Skin epidermis (tissue), 12 donors: Measurements from ENCODE around the gene GPR27.
A peak's percentile ranks its signal among the peaks of the same experiment; 100 is the strongest.

Experiments used
- H3K27ac ChIP-seq, 21 experiments: fragments of 200-600 bp; sonication (generic) in 11 of 21; one replicate each; pipeline ENCODE4 v1.5.0; 2020; ENCODE audit warnings: mild to moderate bottlenecking in 3 of 21, inconsistent platforms in 2 of 21, moderate library complexity in 2 of 21
- H3K4me3 ChIP-seq, 7 experiments: fragments of 200-600 bp; sonication (generic) in 2 of 7; one replicate each; pipeline ENCODE4 v1.5.0; 2020; ENCODE audit warnings: inconsistent platforms in 2 of 7, mild to moderate bottlenecking in 2 of 7, moderate library complexity in 1 of 7

Gene GPR27

GRCh38 chr3:71753701-71754609 lies at the start of gene GPR27:
GPR27 (plus strand) TSS chr3:71753855; CDS start chr3:71754050, 195 bp downstream.
- H3K27ac ChIP-seq, result peak within 1 kb of the TSS in 2 of 21 experiments; percentile 42 to 70
- peak within 1 kb of the TSS; percentile 19 to 55 (median 34) for H3K4me3 ChIP-seq

- Histone ChIP-seq H3K27ac (peak overlapping the region in 1 of 21 experiments; percentile 82), H3K4me3 (no peak overlapping the region)
Observed at GRCh38 chr3:71704915-71705314, 48.7 kb upstream of the GPR27 start.

GRCh38 chr3:71705681-71706080 lies 48.0 kb upstream of the GPR27 start:
- no peak overlapping the region for H3K27ac ChIP-seq

GRCh38 chr3:71707595-71707994 lies 46.1 kb upstream of the GPR27 start:
- no peak overlapping the region for H3K4me3 ChIP-seq
- H3K27ac ChIP-seq, result no peak overlapping the region

More at GRCh38 chr3:71705681-71706080, 48.0 kb upstream of the GPR27 start:
- H3K4me3 ChIP-seq, result no peak overlapping the region

GRCh38 chr3:71708476-71709105 lies 45.1 kb upstream of the GPR27 start:
- no peak overlapping the region for H3K4me3 ChIP-seq
- no peak overlapping the region for H3K27ac ChIP-seq

GRCh38 chr3:71709908-71710511 lies 43.6 kb upstream of the GPR27 start:
- H3K27ac ChIP-seq, result no peak overlapping the region
- H3K4me3 ChIP-seq, result no peak overlapping the region

GRCh38 chr3:71710906-71711494 lies 42.7 kb upstream of the GPR27 start:
- H3K4me3 ChIP-seq, result no peak overlapping the region
- no peak overlapping the region for H3K27ac ChIP-seq

- Histone ChIP-seq H3K27ac (no peak overlapping the region), H3K4me3 (no peak overlapping the region)
Observed at GRCh38 chr3:71713041-71713440, 40.6 kb upstream of the GPR27 start.

GRCh38 chr3:71714595-71714994 lies 39.1 kb upstream of the GPR27 start:
- no peak overlapping the region for H3K27ac ChIP-seq
- H3K4me3 ChIP-seq, result no peak overlapping the region

- Histone ChIP-seq H3K4me3 (no peak overlapping the region), H3K27ac (peak overlapping the region in 3 of 21 experiments; percentile 20 to 64 (median 47))
Observed at GRCh38 chr3:71718072-71718471, 35.6 kb upstream of the GPR27 start.

GRCh38 chr3:71721002-71721401 lies 32.7 kb upstream of the GPR27 start:
- H3K4me3 ChIP-seq, result no peak overlapping the region
- H3K27ac ChIP-seq, result peak overlapping the region in 4 of 21 experiments; percentile 7 to 90 (median 52)

- H3K4me3 ChIP-seq, result no peak overlapping the region
- H3K27ac ChIP-seq, result peak overlapping the region in 5 of 21 experiments; percentile 7 to 90 (median 45)
Observed at GRCh38 chr3:71721651-71722157, 32.0 kb upstream of the GPR27 start.

GRCh38 chr3:71722693-71723092 lies 31.0 kb upstream of the GPR27 start:
- H3K27ac ChIP-seq, result peak overlapping the region in 5 of 21 experiments; percentile 4 to 90 (median 11)
- no peak overlapping the region for H3K4me3 ChIP-seq

- peak overlapping the region in 7 of 21 experiments; percentile 53 to 90 (median 81) for H3K27ac ChIP-seq
Observed at GRCh38 chr3:71723452-71724170, 30.0 kb upstream of the GPR27 start.

GRCh38 chr3:71724171-71724453 lies 29.5 kb upstream of the GPR27 start:
- Histone ChIP-seq H3K27ac (peak overlapping the region in 14 of 21 experiments; percentile 42 to 90 (median 78)), H3K4me3 (peak overlapping the region; percentile 62 to 81 (median 72))

More at GRCh38 chr3:71723452-71724170, 30.0 kb upstream of the GPR27 start:
- H3K4me3 ChIP-seq, result peak overlapping the region in 6 of 7 experiments; percentile 63 to 81 (median 74)

GRCh38 chr3:71724584-71725270 lies 28.9 kb upstream of the GPR27 start:
- Histone ChIP-seq H3K4me3 (peak overlapping the region; percentile 62 to 81 (median 72)), H3K27ac (peak overlapping the region; percentile 41 to 90 (median 77))

- H3K27ac ChIP-seq, result peak within 1 kb of the TSS; percentile 41 to 90 (median 77)
- peak within 1 kb of the TSS; percentile 62 to 81 (median 72) for H3K4me3 ChIP-seq
Observed at GRCh38 chr3:71725271-71725991, 28.2 kb upstream of the GPR27 start, which contains the start of gene EIF4E3. EIF4E3 (minus strand) TSS chr3:71725402; CDS start chr3:71725367, 35 bp downstream.

GRCh38 chr3:71726146-71726545 lies 27.5 kb upstream of the GPR27 start:
- H3K27ac ChIP-seq, result peak overlapping the region in 13 of 21 experiments; percentile 11 to 87 (median 72)
- peak overlapping the region in 6 of 7 experiments; percentile 35 to 77 (median 46) for H3K4me3 ChIP-seq
